Measurements from ENCODE around the gene ESR1. TPM values are rescaled to one million over a fixed set of nuclear protein-coding genes. Genes with fewer than 3 reads are reported as not detected.

Gene ESR1
- total and polyA plus RNA-seq, 2 donors (not counting 3 experiments of a cell fraction or from before 2014, with no cell fraction given): 0.01 TPM; not detected in 1

- no TSS peak for BruUV-seq (replicated peaks)
- DNase-seq (ENCODE audit: low read depth, low spot score): no peak
These were observed 103.9 kb downstream of the ESR1 start for GRCh38 chr6:151911401-151911800.

More at GRCh38 chr6:151911401-151911800, 103.9 kb downstream of the ESR1 start:
- POLR2A ChIA-PET: no interaction called here
- Histone ChIP-seq H3K9me1 (replicated peaks; ENCODE audit: control insufficient read depth, extremely low read depth, insufficient read depth, low read length) (no peaks in the 10 kb centered on the region), H3K4me1 (ENCODE audit: control insufficient read depth, extremely low read depth, insufficient read depth, low read length) (no peaks in the 10 kb centered on the region), H2AFZ (ENCODE audit: low read depth, low read length) (no peak overlapping the region), H3K4me2 (ENCODE audit: insufficient read depth, low read length) (no peak overlapping the region), H3K79me2 (ENCODE audit: control insufficient read depth, insufficient read depth, low read length) (no peaks in the 10 kb centered on the region), H4K20me1 (replicated peaks; ENCODE audit: control insufficient read depth, extremely low read depth, insufficient read depth, low read length) (no peaks in the 10 kb centered on the region), H3K9me3 (replicated peaks; ENCODE audit: control insufficient read depth, insufficient read depth, low read length) (no peaks in the 10 kb centered on the region), H3K27ac (ENCODE audit: insufficient read depth, low read depth, low read length) (no peak overlapping the region), H3K9ac (replicated peaks; ENCODE audit: extremely low read depth, insufficient read depth, low read length) (no peak overlapping the region), H3K36me3 (ENCODE audit: control insufficient read depth in 2 of 2, extremely low read depth in 1 of 2, insufficient read depth in 2 of 2, low read length in 2 of 2) (no peaks in the 10 kb centered on the region), H3K27me3 (ENCODE audit: control insufficient read depth in 2 of 2, insufficient read depth in 2 of 2, low read length in 2 of 2) (no peaks in the 10 kb centered on the region), H3K4me3 (replicated peaks in 1 of 3; ENCODE audit: insufficient read depth in 1 of 3, low read depth in 1 of 3, low read length in 3 of 3) (no peak overlapping the region)
- dilution Hi-C loops (cut with MboI; ENCODE audit: extremely low pct_ligation_motif_present, low sequenced_read_pairs) (no loop called here), intact Hi-C loops (cut with micrococcal nuclease) (no loop called here)
- no peak for TF ChIP-seq CTCF (IDR thresholded peaks at IDR 0.05; ENCODE audit: extremely low read depth in 1 of 2, insufficient read depth in 1 of 2, low read depth in 1 of 2, low read length in 2 of 2)
- TF ChIP-seq JUN (IDR thresholded peaks at IDR 0.05; ENCODE audit: borderline replicate concordance, insufficient read depth, insufficient read length, low read depth): no peak
- no peak for TF ChIP-seq GATA2 (IDR thresholded peaks at IDR 0.05; ENCODE audit: insufficient read depth, insufficient read length, low read depth, low read length)
- TF ChIP-seq MAX (IDR thresholded peaks at IDR 0.05; ENCODE audit: insufficient read depth, insufficient read length): no peak
- no peak for TF ChIP-seq MYC (IDR thresholded peaks at IDR 0.05; ENCODE audit: low read depth, low read length)
- no peak for TF ChIP-seq POLR2A (IDR thresholded peaks at IDR 0.05; ENCODE audit: low read depth, low read length)
- no peak for TF ChIP-seq POLR2AphosphoS5 (IDR thresholded peaks at IDR 0.05; ENCODE audit: insufficient read depth, low read depth, low read length)
- no peak for TF ChIP-seq FOS (IDR thresholded peaks at IDR 0.05; ENCODE audit: borderline replicate concordance, insufficient read depth, low read length)
- no peak for TF ChIP-seq EZH2 (IDR thresholded peaks at IDR 0.05; ENCODE audit: borderline replicate concordance, low read depth, low read length, severe bottlenecking)
- no peak for FAIRE-seq
- CTCF ChIA-PET: interaction anchor here (1.5 kb wide), 1 partner anchor 20 kb away, joined by 3 read pairs; no protein-coding TSS in a partner anchor
